ENCODE data around the gene UBR4. TPM values are rescaled to one million over a fixed set of nuclear protein-coding genes. Genes with fewer than 3 reads are reported as not detected.

UBR4 gene
- total and polyA plus RNA-seq, 12 donors = 82.3 to 278 (median 119) TPM

DNA sequence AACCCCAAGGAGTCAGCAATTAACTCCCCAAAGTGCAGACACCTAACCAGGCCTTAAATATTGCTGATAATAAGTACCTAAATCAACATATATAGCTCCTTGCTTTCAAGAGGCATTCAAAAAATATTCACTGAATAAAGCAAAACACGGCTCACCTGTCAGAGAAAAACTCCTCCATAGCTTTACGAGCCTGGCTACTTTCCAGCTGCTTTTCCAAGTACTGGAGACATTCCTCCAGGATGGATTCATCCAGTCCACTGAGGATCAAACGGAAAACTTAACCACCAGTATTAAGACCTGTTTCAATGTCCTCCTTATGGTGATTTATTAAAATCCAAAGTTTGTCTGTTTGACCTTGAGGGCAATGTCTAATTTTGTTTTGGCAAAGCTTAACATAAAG, 44.6 kb downstream of the UBR4 start:
- Histone ChIP-seq H3K27ac (no peak overlapping the region), H3K4me1 (replicated peaks in 1 of 2) (peaks cover 0 to 4% of the 10 kb centered on the region in 2 donors), H3K27me3 (no peaks in the 10 kb centered on the region), H3K4me3 (no peak overlapping the region), H3K9me3 (replicated peaks in 1 of 3) (no peaks in the 10 kb centered on the region), H3K36me3 (replicated peaks in 1 of 2) (peaks cover 0 to 100% of the 10 kb centered on the region in 2 donors)
- no peak for DNase-seq
- intact Hi-C loops (cut with DNase I) = no loop called here
- TF ChIP-seq POLR2A (IDR thresholded peaks at IDR 0.05) = no peak
- TF ChIP-seq, protein P1, sequence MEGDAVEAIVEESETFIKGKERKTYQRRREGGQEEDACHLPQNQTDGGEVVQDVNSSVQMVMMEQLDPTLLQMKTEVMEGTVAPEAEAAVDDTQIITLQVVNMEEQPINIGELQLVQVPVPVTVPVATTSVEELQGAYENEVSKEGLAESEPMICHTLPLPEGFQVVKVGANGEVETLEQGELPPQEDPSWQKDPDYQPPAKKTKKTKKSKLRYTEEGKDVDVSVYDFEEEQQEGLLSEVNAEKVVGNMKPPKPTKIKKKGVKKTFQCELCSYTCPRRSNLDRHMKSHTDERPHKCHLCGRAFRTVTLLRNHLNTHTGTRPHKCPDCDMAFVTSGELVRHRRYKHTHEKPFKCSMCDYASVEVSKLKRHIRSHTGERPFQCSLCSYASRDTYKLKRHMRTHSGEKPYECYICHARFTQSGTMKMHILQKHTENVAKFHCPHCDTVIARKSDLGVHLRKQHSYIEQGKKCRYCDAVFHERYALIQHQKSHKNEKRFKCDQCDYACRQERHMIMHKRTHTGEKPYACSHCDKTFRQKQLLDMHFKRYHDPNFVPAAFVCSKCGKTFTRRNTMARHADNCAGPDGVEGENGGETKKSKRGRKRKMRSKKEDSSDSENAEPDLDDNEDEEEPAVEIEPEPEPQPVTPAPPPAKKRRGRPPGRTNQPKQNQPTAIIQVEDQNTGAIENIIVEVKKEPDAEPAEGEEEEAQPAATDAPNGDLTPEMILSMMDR (IDR thresholded peaks at IDR 0.05) = no peak
- 60 to 80% (median 72%) methylated on average over 3 of the region's 3 CpGs for WGBS, 4 donors

DNA sequence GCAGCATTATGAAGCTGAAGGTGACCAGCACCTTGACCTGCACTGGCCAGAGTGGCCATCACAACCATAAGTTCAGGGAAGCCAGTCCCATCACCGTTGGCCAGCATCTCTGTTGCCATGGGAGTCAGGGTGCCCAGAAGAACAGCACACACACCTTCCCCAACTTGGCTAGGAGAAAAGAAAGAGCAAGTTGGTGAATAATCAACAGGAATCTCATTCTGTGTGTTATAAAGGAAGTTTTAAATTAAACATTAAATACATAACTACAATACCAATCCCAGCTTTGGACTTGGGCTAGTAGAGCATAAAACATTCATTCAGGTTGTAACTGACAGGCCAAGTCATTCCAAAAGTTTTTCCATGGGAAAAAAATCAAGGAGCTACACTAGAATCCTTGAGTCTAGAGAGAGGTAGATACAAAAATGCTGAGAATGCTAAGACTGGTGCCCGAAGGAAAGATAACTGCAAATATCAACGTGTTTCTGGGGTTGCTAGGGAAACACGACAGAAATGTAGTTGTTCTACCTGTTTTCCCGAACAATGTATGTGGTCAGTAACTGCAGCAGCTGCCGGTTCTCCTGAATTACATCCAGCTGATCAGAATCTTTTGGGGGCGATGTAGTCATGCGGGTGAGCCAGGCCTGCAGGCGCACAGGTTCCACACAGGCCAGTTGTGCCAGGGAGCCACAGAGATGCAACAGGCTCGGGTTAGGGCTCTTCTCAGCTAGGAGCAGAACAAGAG, 45.6 kb downstream of the UBR4 start:
- intact Hi-C loops (cut with DNase I) = no loop called here
- H3K36me3 ChIP-seq (replicated peaks in 1 of 2) = peaks cover 0 to 100% of the 10 kb centered on the region in 2 donors

DNA sequence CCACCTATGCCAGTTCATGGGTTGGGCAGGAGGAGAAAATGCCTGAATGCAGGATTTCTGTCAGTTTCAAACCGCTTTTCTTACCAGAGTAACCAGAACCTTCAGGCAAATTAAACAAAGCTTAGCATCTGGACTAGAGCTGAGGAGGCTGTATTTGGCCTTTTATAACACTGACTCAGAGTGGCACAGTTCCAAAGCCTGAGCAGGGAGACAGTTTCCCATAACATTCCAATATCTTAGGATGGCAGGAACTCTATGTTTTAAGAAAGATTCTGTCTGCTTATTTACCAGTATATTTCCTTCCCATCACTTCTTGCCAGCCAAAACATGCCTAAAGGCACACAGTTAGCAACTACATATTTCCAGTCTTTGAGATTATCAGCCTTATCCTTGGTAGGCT, 46.8 kb downstream of the UBR4 start:
- no peak for TF ChIP-seq POLR2A (IDR thresholded peaks at IDR 0.05)
- TF ChIP-seq, protein P1 (IDR thresholded peaks at IDR 0.05) = no peak
- no peaks in the 10 kb centered on the region for H3K9me3 ChIP-seq (replicated peaks in 1 of 3)
- H3K4me3 ChIP-seq = no peak overlapping the region
- no peaks in the 10 kb centered on the region for H3K27me3 ChIP-seq
- peak in 5 of 7 donors; percentile 49 to 65 (median 64) for DNase-seq
- peak overlapping the region in 1 of 5 donors; percentile 46 for H3K27ac ChIP-seq
- H3K36me3 ChIP-seq (replicated peaks in 1 of 2) = peaks cover 0 to 100% of the 10 kb centered on the region in 2 donors
- intact Hi-C loops (cut with DNase I) = no loop called here
- peaks cover 0 to 4% of the 10 kb centered on the region in 2 donors for H3K4me1 ChIP-seq (replicated peaks in 1 of 2)
- WGBS, 4 donors = 56 to 70% (median 63%) methylated on average over 1 of the region's 1 CpG

More for the DNA sequence above, 45.6 kb downstream of the UBR4 start:
- Histone ChIP-seq H3K4me3 (no peak overlapping the region), H3K27me3 (no peaks in the 10 kb centered on the region), H3K9me3 (replicated peaks in 1 of 3) (no peaks in the 10 kb centered on the region), H3K4me1 (replicated peaks in 1 of 2) (peaks cover 0 to 4% of the 10 kb centered on the region in 2 donors), H3K27ac (peak overlapping the region in 1 of 5 donors; percentile 4)
- no peak for DNase-seq
- no peak for TF ChIP-seq POLR2A (IDR thresholded peaks at IDR 0.05)
- TF ChIP-seq, protein P1 (IDR thresholded peaks at IDR 0.05) = no peak
- WGBS, 4 donors = 89 to 91% (median 90%) methylated on average over 10 of the region's 10 CpGs

DNA sequence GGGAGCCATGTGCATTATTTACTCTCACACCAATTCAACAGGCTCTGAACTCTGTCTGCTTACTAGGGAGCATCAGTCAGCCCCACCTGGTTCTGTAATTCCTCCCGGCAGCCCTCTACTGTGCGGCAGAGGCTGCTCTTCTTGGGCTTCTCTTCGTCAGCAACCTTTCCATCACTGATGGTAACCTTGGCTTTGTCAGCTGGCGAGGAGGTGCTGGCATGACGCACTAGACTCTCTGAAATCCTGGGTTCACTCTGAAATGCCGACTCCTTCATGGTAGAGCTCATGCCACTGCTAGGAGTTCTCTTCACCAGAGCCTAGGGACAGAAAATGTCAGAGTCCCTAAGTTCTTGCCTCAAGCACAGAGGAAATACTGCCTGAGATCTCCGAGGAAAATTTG, 49.2 kb downstream of the UBR4 start:
- H3K27ac ChIP-seq = no peak overlapping the region
- intact Hi-C loops (cut with DNase I) = no loop called here
- peak in 4 of 7 donors; percentile 20 to 60 (median 44) for DNase-seq
- peaks cover 4 to 5% of the 10 kb centered on the region in 2 donors for H3K4me1 ChIP-seq (replicated peaks in 1 of 2)
- no peaks in the 10 kb centered on the region for H3K9me3 ChIP-seq (replicated peaks in 1 of 3)
- TF ChIP-seq, protein P1 (IDR thresholded peaks at IDR 0.05) = no peak
- TF ChIP-seq POLR2A (IDR thresholded peaks at IDR 0.05) = no peak
- WGBS, 4 donors = 70 to 77% (median 76%) methylated on average over 7 of the region's 7 CpGs
- no peak overlapping the region for H3K4me3 ChIP-seq
- H3K36me3 ChIP-seq (replicated peaks in 1 of 2) = peaks cover 0 to 100% of the 10 kb centered on the region in 2 donors
- H3K27me3 ChIP-seq = no peaks in the 10 kb centered on the region
